HAP-1 (cell line): ENCODE results near the gene DIDO1.
A peak's percentile ranks its signal among the peaks of the same experiment; 100 is the strongest.

Experiments
- DNase-seq, 2 experiments: peaks; one replicate each; pipeline ENCODE4 v3.0.0-alpha.2; 2016 to 2020; ENCODE audit warnings: low spot score in 2 of 2
- H3K27me3 ChIP-seq: fragments of 250-450 bp; sonication (Bioruptor Pico); 2 replicates; pipeline ENCODE4 v1.5.1; 2020; ENCODE audit warnings: low read depth, mild to moderate bottlenecking, moderate library complexity
- H3K36me3 ChIP-seq: fragments of 250-450 bp; sonication (Bioruptor Pico); replicated peaks from 2 replicates; pipeline ENCODE4 v1.5.1; 2020; ENCODE audit warnings: mild to moderate bottlenecking
- H3K4me1 ChIP-seq: fragments of 250-450 bp; sonication (Bioruptor Pico); 2 replicates; pipeline ENCODE4 v1.5.1; 2020; ENCODE audit warnings: mild to moderate bottlenecking
- H3K4me3 ChIP-seq: fragments of 250-450 bp; sonication (Bioruptor Pico); 2 replicates; pipeline ENCODE4 v1.5.1; 2020; ENCODE audit warnings: mild to moderate bottlenecking, moderate library complexity
- H3K9me3 ChIP-seq: fragments of 250-450 bp; sonication (Bioruptor Pico); 2 replicates; pipeline ENCODE4 v1.5.1; 2020; ENCODE audit warnings: mild to moderate bottlenecking, moderate library complexity
- in situ Hi-C: fragments of 300-500 bp; cut with MboI; formaldehyde crosslinking; loops from 3 replicates; pipeline ENCODE4 v1.14.3; 2020; ENCODE audit warnings: low sequenced_read_pairs, inconsistent platforms, mixed read lengths

Gene DIDO1

DNA sequence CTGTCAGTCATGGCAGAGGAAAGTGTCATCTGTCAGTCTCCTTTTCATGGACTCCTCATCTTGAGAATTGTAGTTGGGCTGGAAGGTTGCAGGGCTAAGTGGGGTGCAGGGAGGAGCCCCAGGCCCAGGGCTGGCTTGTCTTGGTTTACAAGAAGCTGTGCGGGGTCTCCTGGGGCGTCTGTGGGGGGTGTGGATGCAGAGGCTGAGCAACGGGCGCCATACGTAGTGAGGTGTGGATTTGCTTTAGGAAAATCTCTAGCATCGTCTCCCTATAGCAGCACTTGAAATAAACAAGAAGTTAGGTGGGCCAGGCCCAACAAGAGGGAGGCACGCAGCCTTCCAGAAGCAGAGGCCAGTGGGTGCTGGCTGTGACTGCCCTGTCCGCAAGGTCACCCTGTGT is 24.4 kb upstream of the DIDO1 start:
- Histone ChIP-seq H3K27me3 (no peaks in the 10 kb centered on the region), H3K36me3 (peaks cover 31% of the 10 kb centered on the region), H3K9me3 (no peaks in the 10 kb centered on the region), H3K4me3 (no peak overlapping the region), H3K4me1 (peaks cover 17% of the 10 kb centered on the region)
- DNase-seq = no peak
- in situ Hi-C loops = no loop called here

DNA sequence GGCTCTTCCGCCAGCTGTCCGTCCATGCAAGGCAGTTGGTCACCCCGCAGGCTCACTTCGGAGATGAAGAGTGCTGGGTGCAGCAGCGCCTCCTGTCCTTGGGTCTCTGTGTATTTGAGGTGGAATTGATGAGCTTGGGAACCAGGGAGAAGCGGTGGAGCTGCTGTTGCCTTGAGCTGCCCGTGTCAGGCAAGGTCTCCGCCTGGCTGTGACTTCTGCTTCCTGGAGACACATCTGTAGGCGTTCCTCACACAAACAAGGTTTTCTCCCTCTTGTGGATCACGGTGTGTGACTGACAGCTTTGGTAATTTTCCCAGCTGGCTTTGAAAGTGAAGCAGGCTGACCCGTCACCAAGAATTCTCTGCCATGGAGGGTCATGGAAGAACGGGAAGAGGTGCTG is 23.7 kb upstream of the DIDO1 start:
- in situ Hi-C loops = no loop called here
- no peak overlapping the region for H3K4me3 ChIP-seq
- peaks cover 17% of the 10 kb centered on the region for H3K4me1 ChIP-seq
- no peaks in the 10 kb centered on the region for H3K27me3 ChIP-seq
- H3K9me3 ChIP-seq = no peaks in the 10 kb centered on the region
- H3K36me3 ChIP-seq = peaks cover 34% of the 10 kb centered on the region
- DNase-seq = no peak

DNA sequence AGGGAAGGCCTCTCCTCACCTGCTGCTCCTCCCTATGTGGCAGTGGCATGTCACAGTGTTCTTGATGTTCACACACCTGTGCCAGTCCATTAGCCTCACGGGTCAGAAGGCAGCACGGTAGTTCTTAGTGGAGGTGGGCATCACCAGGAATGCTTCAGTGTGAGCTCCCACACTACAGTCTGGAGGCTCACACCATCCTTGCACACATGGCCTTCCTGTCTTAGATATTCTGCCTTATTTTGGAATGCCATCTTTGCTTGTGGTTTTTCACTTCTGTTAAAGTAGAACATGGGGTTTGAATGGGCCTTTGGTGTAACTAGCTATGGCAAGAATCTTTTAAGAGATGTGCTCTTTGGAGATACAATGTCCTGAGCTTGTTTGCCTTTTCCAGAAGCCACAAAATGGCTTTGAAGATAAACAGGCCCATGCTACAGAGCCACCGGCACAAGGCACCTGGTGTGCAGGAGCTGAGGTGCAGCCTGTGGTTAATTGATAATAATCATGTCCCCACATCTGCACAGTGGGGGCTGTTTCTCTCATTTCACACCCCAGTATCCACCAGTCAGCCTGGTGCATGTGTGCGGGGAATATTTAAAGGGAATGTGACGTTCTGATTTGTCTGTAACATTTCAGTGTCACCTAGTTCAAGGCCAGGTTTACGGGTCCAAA is 23.0 kb upstream of the DIDO1 start:
- DNase-seq = no peak
- Histone ChIP-seq H3K27me3 (no peaks in the 10 kb centered on the region), H3K9me3 (no peaks in the 10 kb centered on the region), H3K36me3 (peaks cover 41% of the 10 kb centered on the region), H3K4me3 (no peak overlapping the region), H3K4me1 (peaks cover 13% of the 10 kb centered on the region)
- in situ Hi-C loops = no loop called here

DNA sequence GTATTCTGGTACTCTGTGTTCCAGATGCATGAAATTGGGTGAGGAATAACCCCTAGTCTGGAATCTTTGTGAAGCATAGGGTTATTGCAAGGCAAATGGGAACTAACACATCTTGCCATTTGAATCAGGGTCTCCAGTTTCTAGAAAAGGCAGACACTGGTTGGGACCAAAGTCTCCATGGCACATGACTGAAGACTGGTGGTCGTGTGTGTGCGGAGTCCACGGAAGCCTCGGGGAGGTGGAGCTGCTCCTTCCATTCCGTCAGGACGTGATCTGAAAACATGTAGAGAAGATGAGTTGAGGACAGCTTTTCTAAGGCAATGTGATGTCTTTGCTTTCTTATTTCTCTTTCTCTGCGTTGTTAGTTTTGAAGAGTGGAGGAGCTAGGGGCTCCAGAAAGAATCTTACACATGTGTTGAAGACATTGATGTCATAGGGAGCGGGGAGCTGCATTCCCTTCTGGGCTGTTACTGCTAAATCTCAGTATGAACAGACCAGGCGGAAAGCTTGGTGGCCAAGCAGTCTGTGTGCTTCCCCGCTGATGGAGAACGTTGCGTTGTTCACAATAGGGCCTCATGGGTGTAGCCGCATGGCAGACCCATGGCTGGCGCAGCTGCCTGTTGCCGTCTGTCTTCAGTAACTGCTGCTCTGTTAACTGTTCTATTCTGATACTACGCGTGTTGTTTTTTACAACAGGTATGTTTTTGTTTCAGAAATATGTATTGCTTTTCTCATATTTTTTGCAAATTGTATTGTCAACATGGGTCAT is 21.4 kb upstream of the DIDO1 start:
- H3K4me1 ChIP-seq = no peaks in the 10 kb centered on the region
- H3K27me3 ChIP-seq = no peaks in the 10 kb centered on the region
- in situ Hi-C loops = no loop called here
- no peak for DNase-seq
- H3K4me3 ChIP-seq = no peak overlapping the region
- peaks cover 55% of the 10 kb centered on the region for H3K36me3 ChIP-seq
- H3K9me3 ChIP-seq = no peaks in the 10 kb centered on the region

DNA sequence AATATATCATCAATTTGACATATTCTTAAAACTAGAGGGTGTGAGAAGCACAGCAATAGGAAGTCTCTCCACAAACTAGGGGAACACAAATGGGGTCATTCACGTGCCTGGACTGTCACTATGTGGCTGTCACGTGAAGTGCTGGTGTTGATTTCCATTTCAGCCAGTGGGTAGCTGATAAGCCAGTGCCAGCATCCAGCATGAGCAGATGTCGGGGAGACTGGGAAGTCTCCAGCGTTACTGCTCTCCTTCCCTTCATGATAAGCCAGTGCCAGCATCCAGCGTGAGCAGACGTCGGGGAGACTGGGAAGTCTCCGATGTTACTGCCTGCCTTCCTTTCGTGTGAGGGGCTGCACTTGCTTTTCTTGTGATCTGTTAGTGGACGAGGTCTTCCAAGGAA is 20.6 kb upstream of the DIDO1 start:
- Histone ChIP-seq H3K36me3 (peaks cover 63% of the 10 kb centered on the region), H3K27me3 (no peaks in the 10 kb centered on the region), H3K4me3 (no peak overlapping the region), H3K9me3 (no peaks in the 10 kb centered on the region), H3K4me1 (no peaks in the 10 kb centered on the region)
- in situ Hi-C loops = no loop called here
- no peak for DNase-seq

DNA sequence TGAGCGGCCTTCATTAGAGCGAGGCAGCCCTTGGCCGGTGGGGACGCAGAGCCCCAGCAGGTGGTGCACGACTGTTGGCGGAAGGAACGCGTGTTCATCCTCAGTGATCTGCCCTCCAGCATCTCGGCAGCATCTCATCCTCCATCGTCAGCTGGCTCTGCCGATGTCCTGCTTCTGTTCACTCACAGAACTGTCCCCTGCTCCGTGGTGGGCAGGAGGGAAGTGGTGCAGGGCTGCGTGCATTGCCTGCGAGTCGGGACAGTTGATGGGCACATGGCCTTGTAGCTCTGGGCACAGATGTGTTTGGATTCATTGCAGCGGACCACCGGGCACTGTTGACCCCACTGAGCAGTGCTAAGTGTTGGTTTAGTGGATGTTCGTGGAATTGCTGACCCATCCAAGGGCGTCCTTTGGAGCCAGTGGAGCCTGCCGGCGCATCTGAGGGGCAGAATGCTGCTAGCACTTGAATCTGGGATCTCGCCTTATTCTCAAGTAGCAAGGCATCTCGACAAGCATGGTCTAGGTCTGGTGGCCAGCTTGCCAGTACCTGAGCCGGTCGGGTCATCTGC is 19.6 kb upstream of the DIDO1 start:
- Histone ChIP-seq H3K4me1 (no peaks in the 10 kb centered on the region), H3K27me3 (no peaks in the 10 kb centered on the region), H3K36me3 (peaks cover 73% of the 10 kb centered on the region), H3K9me3 (no peaks in the 10 kb centered on the region), H3K4me3 (no peak overlapping the region)
- no peak for DNase-seq
- in situ Hi-C loops = no loop called here

DNA sequence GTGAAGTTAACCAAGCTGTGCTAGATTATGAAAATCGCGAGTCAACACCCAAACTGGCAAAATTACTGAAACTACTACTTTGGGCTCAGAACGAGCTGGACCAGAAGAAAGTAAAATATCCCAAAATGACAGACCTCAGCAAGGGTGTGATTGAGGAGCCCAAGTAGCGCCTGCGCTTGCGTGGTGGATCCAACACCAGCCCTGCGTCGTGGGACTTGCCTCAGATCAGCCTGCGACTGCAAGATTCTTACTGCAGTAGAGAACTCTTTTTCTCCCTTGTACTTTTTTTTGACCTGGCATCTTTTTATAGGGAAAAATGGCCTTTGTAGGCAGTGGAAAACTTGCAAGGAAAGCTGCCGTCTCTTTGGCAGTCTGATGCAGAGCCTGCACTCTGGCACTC is 18.4 kb upstream of the DIDO1 start:
- Histone ChIP-seq H3K9me3 (no peaks in the 10 kb centered on the region), H3K4me1 (no peaks in the 10 kb centered on the region), H3K4me3 (no peak overlapping the region), H3K27me3 (no peaks in the 10 kb centered on the region), H3K36me3 (peaks cover 76% of the 10 kb centered on the region)
- DNase-seq = no peak
- in situ Hi-C loops = no loop called here

DNA sequence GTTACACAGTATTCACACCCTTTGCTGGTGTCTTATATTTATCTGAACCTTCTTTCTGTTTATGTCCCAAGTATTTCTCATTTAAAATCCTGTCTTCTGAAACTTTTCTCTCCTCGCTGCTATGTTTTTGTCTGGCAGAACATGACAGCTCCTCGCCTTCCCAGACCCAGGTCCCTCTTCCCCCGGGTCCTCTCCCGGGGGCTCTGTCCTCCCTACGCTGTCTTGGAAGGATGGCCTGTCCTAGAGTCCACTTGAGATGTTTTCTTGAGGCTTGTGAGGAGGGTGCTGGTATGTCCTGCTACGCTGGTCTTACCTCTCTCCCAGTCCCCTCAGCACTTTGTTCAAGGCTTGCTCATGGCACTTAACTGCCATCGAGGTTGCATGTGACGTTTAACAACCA is 17.9 kb upstream of the DIDO1 start:
- Histone ChIP-seq H3K27me3 (no peaks in the 10 kb centered on the region), H3K4me1 (peaks cover 2% of the 10 kb centered on the region; the same call in 1 of the 2 replicates), H3K4me3 (no peak overlapping the region), H3K36me3 (peaks cover 76% of the 10 kb centered on the region), H3K9me3 (no peaks in the 10 kb centered on the region)
- no peak for DNase-seq
- in situ Hi-C loops = no loop called here

DNA sequence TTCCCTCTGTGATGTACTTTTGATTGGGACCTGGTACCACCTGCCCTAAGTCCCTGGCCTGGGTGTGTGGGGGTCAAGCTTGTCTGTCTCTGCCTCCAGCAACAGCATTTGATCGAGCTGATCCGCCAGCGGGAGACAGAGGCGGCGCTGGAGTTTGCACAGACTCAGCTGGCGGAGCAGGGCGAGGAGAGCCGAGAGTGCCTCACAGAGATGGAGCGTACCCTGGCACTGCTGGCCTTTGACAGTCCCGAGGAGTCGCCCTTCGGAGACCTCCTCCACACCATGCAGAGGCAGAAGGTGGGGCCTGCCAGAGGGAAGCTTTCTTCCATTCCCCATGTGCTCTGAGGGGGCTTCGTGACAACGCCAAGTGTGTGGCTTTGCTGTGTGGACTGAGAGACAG is 17.1 kb upstream of the DIDO1 start:
- Histone ChIP-seq H3K36me3 (peaks cover 71% of the 10 kb centered on the region), H3K27me3 (no peaks in the 10 kb centered on the region), H3K9me3 (no peaks in the 10 kb centered on the region)

DNA sequence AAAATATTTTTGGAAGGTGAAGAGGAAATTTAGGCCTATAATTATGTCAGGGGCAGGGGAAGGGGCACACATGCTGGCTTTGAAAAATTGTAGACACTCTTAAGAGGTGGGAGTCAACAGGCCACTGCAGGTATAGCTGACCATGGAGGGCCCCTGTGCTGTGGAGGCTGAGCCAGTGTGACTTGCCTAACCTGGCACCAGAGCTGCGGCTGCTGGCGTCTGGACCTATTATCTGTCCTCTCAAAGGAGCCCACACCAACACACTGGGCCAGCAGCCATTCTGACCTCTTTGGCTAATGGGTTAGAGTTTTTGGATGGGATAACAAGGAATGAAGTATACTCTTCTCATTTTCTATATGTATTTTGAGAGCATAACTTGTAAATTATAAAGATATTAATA is 16.2 kb upstream of the DIDO1 start:
- in situ Hi-C loops = no loop called here
- H3K4me1 ChIP-seq = peaks cover 2% of the 10 kb centered on the region
- H3K9me3 ChIP-seq = no peaks in the 10 kb centered on the region
- no peaks in the 10 kb centered on the region for H3K27me3 ChIP-seq
- DNase-seq = no peak
- H3K36me3 ChIP-seq = peaks cover 64% of the 10 kb centered on the region
- no peak overlapping the region for H3K4me3 ChIP-seq

More for the DNA sequence above, 17.1 kb upstream of the DIDO1 start:
- in situ Hi-C loops = no loop called here
- H3K4me1 ChIP-seq = peaks cover 2% of the 10 kb centered on the region
- H3K4me3 ChIP-seq = no peak overlapping the region
- DNase-seq = no peak

DNA sequence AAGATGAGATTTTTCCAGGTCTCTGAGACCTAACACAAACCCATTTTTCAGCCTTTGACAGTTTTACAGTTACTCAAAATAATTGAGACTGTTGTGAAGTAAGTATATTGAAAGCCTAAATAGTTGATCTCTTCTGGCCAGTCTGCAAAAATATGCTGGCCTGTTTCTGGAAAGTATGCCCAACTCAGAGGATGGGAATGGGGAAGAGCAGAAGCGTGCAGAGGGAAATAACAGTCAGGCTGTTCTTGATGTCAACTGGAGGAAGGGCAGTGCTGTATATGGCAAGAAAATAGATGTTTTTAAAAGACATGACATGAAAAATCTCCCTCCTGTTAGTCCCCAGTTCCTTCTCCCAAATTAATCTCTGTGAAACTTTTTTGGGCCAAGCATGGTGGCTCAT is 15.5 kb upstream of the DIDO1 start:
- in situ Hi-C loops = no loop called here
- H3K36me3 ChIP-seq = peaks cover 61% of the 10 kb centered on the region
- no peak for DNase-seq
- no peaks in the 10 kb centered on the region for H3K9me3 ChIP-seq
- peaks cover 2% of the 10 kb centered on the region for H3K4me1 ChIP-seq
- H3K4me3 ChIP-seq = no peak overlapping the region
- no peaks in the 10 kb centered on the region for H3K27me3 ChIP-seq

DNA sequence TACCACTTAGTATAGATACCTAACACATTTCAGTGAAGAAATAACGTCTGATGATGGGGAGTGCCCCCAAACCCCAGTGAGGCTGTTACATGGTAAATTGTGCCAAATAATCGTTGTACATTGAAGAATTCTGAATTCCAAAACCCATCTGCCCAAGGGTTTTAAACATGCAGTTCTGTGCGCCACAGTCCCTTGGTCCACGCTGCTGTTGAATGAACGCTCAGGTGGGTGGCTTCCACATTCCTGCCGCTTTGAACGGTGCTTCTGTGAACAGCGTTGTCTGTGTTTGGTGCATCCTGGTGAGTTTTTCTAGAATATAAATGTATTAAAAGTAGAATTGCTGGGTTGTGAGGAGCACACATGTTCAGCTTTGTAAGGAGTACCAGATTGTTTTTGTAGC is 14.6 kb upstream of the DIDO1 start:
- H3K36me3 ChIP-seq = peaks cover 57% of the 10 kb centered on the region
- no peaks in the 10 kb centered on the region for H3K27me3 ChIP-seq

DNA sequence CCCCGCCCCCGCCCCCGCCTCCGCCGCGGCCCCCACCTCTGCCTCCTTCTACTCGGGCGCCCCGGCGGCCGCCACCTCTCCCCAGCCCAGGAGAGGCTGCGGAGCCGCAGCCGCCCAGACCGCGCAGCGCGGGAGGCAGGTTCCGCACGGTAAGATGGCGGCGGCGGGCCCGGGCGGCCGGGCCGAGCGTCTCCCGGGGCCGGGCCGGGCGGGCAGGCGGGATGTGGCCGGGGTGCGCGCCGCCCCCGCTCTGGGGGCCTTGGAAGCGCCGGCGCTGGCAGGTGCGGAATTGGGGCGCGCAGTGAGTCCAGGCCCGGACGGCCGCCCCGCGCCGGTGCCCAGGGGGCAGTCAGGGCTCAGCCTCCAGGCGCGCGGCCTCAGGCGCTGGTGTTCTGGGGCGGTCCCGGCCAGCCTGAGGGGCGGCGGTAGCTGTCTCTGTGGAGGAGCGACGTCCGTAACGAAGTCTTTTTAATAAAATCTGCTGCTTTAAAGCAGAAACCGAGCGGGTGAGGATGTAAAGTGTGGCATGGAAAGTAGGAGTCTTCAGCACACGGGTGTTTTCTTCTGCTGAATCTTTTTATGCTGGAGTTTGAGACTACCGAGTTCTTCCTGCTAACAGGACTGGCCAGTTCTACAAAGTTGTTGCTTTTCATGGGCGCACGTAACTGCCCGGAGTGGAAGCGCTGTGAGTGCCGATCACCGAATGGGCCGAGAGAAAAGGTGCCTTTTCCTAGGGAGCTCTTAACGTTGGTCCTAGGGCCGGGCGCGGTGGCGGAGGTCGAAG is 12.0 kb upstream of the DIDO1 start, which contains the start of gene GID8:
Gene GID8 (plus strand): TSS at position 43 of the 784 bp plus-strand sequence. CDS start 3,356 bp downstream, outside the sequence.
- in situ Hi-C loops = no loop called here
- Histone ChIP-seq H3K4me3 (peak within 1 kb of the TSS; percentile 97), H3K4me1 (peaks cover 11% of the 10 kb centered on the region), H3K27me3 (no peaks in the 10 kb centered on the region), H3K9me3 (no peaks in the 10 kb centered on the region), H3K36me3 (peaks cover 61% of the 10 kb centered on the region)
- peak in 1 of 2 experiments; percentile 60 for DNase-seq

More for the DNA sequence above, 14.6 kb upstream of the DIDO1 start:
- in situ Hi-C loops = no loop called here
- no peak overlapping the region for H3K4me3 ChIP-seq
- H3K4me1 ChIP-seq = peaks cover 6% of the 10 kb centered on the region
- no peaks in the 10 kb centered on the region for H3K9me3 ChIP-seq
- no peak for DNase-seq
